SK-N-SH treated with all-trans-retinoic acid at 6 μM for 48 hours (cell line): ENCODE results near the gene MUC2.

Experiments
- ATAC-seq: fragments of 200-7000 bp; cut with Tn5 transposase; 3 replicates; pipeline ENCODE4 v1.9.1; 2020; ENCODE audit warnings: mild to moderate bottlenecking, moderate library complexity
- ARNTL ChIP-seq: fragments of 450-650 bp; formaldehyde crosslinking; IDR thresholded peaks from 2 replicates; pipeline ENCODE4 v1.5.0; 2020; ENCODE audit warnings: low read depth, mild to moderate bottlenecking, moderate library complexity, borderline replicate concordance
- GLIS3 ChIP-seq: fragments of 250-450 bp; sonication (Bioruptor Pico); IDR thresholded peaks from 2 replicates; pipeline ENCODE4 v1.5.0; 2020; ENCODE audit warnings: mild to moderate bottlenecking, moderate library complexity
- OSR1 ChIP-seq: fragments of 250-450 bp; sonication (Bioruptor Pico); IDR thresholded peaks from 2 replicates; pipeline ENCODE4 v1.8.0; 2022; ENCODE audit warnings: moderate library complexity, mild to moderate bottlenecking, inconsistent platforms
- RARB ChIP-seq: fragments of 250-450 bp; sonication (Bioruptor Pico); IDR thresholded peaks from 2 replicates; pipeline ENCODE4 v1.8.0; 2021; ENCODE audit warnings: mild to moderate bottlenecking, moderate library complexity
- SNAI2 ChIP-seq: fragments of 250-450 bp; sonication (Bioruptor Pico); IDR thresholded peaks from 2 replicates; pipeline ENCODE4 v1.5.0; 2020; ENCODE audit warnings: mild to moderate bottlenecking, moderate library complexity
- TCF4 ChIP-seq: fragments of 250-450 bp; sonication (Bioruptor Pico); IDR thresholded peaks from 2 replicates; pipeline ENCODE4 v1.8.0; 2021; ENCODE audit warnings: mild to moderate bottlenecking, moderate library complexity, borderline replicate concordance
- TOX ChIP-seq: fragments of 250-450 bp; sonication (Bioruptor Pico); IDR thresholded peaks from 2 replicates; pipeline ENCODE4 v1.8.0; 2021; ENCODE audit warnings: mild to moderate bottlenecking, moderate library complexity, borderline replicate concordance
- TSHZ2 ChIP-seq: fragments of 250-450 bp; sonication (Bioruptor Pico); IDR thresholded peaks from 2 replicates; pipeline ENCODE4 v1.5.0; 2020; ENCODE audit warnings: mild to moderate bottlenecking, moderate library complexity
- ZC3H10 ChIP-seq: fragments of 250-450 bp; sonication (Bioruptor Pico); IDR thresholded peaks from 2 replicates; pipeline ENCODE4 v1.5.1; 2021; ENCODE audit warnings: mild to moderate bottlenecking, moderate library complexity
- ZFP3 ChIP-seq: fragments of 250-450 bp; sonication (Bioruptor Pico); IDR thresholded peaks from 2 replicates; pipeline ENCODE4 v1.5.0; 2020; ENCODE audit warnings: mild to moderate bottlenecking, moderate library complexity
- ZFP30 ChIP-seq: fragments of 450-650 bp; formaldehyde crosslinking; IDR thresholded peaks from 2 replicates; pipeline ENCODE4 v1.5.0; 2022; ENCODE audit warnings: mild to moderate bottlenecking, moderate library complexity
- ZNF565 ChIP-seq: fragments of 450-650 bp; formaldehyde crosslinking; conservative IDR thresholded peaks from 2 replicates; pipeline ENCODE4 v1.5.0; 2020; ENCODE audit warnings: low read depth, mild to moderate bottlenecking, moderate library complexity
- ZNF70 ChIP-seq: fragments of 450-650 bp; formaldehyde crosslinking; IDR thresholded peaks from 2 replicates; pipeline ENCODE4 v1.5.0; 2020; ENCODE audit warnings: mild to moderate bottlenecking, moderate library complexity
- TF ChIP-seq, protein P1 (sequence below): fragments of 250-450 bp; sonication (Bioruptor Pico); IDR thresholded peaks from 2 replicates; pipeline ENCODE4 v1.8.0; 2020; ENCODE audit warnings: mild to moderate bottlenecking, moderate library complexity, borderline replicate concordance
- TF ChIP-seq, protein P2 (sequence below): fragments of 250-450 bp; sonication (Bioruptor Pico); IDR thresholded peaks from 2 replicates; pipeline ENCODE4 v1.5.1; 2021; ENCODE audit warnings: mild to moderate bottlenecking, moderate library complexity
- TF ChIP-seq, protein P3 (sequence below): fragments of 250-450 bp; sonication (Bioruptor Pico); IDR thresholded peaks from 2 replicates; pipeline ENCODE4 v1.8.0; 2021; ENCODE audit warnings: low read depth, mild to moderate bottlenecking, moderate library complexity, borderline replicate concordance

MUC2 gene

DNA sequence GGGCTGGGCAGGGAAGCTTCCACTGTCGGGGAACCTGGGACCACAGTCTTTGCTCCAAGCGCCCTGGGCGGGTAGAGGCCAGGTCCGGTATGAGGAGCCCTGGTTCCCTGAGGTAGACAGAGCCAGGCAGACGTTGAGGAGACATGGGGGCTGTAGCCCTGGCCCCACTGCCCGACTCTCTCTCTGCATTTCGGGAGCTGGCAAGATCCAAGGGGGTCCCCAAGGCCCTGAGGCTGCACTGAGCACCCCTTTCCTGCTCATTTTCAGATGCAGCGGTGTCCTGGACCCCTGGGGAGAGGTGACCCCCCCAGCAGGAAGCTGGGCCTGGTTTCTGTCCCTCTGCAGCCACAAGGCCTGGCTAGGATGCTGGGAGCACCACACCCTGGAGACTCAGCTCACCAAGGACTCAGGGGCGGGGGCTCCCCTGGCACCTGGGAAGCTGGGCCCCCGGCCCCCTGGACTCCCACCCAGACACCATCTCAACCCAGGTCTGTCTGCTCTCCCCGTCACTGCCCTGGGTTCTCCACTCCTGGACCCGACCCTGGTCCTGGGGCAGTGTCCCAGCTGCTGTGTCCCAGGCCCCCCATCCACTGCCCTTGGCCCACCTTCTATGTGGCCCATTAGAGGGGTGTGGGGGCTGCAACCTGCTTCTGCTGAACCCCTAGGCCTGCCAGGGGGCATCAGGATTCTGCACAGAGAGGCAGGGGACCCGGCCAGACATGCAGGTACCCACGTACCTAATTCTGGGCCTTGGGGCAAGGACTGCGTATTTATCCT is 23.1 kb upstream of the MUC2 start (continued):
- TF ChIP-seq GLIS3 (CRISPR knock-in tag) = no peak
- TF ChIP-seq OSR1 (CRISPR knock-in tag) = no peak
- TF ChIP-seq RARB (CRISPR knock-in tag) = no peak
- TF ChIP-seq, all 23 proteins: peak for 0

GRCh38 chr11:1052133-1053011 is 22.3 kb upstream of the MUC2 start:
- TF ChIP-seq ZFP30 (CRISPR knock-in tag) (no peak), RARB (CRISPR knock-in tag) (no peak), ZFP3 (CRISPR knock-in tag) (no peak), TCF4 (CRISPR knock-in tag) (no peak), ARNTL (CRISPR knock-in tag) (no peak), GLIS3 (CRISPR knock-in tag) (no peak), ZC3H10 (no peak), TOX (CRISPR knock-in tag) (no peak), TSHZ2 (CRISPR knock-in tag) (no peak), ZNF565 (CRISPR knock-in tag) (no peak), SNAI2 (CRISPR knock-in tag) (no peak)
- TF ChIP-seq, protein P1, sequence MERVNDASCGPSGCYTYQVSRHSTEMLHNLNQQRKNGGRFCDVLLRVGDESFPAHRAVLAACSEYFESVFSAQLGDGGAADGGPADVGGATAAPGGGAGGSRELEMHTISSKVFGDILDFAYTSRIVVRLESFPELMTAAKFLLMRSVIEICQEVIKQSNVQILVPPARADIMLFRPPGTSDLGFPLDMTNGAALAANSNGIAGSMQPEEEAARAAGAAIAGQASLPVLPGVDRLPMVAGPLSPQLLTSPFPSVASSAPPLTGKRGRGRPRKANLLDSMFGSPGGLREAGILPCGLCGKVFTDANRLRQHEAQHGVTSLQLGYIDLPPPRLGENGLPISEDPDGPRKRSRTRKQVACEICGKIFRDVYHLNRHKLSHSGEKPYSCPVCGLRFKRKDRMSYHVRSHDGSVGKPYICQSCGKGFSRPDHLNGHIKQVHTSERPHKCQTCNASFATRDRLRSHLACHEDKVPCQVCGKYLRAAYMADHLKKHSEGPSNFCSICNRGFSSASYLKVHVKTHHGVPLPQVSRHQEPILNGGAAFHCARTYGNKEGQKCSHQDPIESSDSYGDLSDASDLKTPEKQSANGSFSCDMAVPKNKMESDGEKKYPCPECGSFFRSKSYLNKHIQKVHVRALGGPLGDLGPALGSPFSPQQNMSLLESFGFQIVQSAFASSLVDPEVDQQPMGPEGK (CRISPR knock-in tag) = no peak
- TF ChIP-seq, protein P2, sequence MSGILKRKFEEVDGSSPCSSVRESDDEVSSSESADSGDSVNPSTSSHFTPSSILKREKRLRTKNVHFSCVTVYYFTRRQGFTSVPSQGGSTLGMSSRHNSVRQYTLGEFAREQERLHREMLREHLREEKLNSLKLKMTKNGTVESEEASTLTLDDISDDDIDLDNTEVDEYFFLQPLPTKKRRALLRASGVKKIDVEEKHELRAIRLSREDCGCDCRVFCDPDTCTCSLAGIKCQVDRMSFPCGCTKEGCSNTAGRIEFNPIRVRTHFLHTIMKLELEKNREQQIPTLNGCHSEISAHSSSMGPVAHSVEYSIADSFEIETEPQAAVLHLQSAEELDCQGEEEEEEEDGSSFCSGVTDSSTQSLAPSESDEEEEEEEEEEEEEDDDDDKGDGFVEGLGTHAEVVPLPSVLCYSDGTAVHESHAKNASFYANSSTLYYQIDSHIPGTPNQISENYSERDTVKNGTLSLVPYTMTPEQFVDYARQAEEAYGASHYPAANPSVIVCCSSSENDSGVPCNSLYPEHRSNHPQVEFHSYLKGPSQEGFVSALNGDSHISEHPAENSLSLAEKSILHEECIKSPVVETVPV (CRISPR knock-in tag) = no peak
- no peak for ATAC-seq

- TF ChIP-seq ZNF565 (CRISPR knock-in tag) (no peak), ZNF70 (CRISPR knock-in tag) (no peak), SNAI2 (CRISPR knock-in tag) (no peak)
- TF ChIP-seq, protein P3, sequence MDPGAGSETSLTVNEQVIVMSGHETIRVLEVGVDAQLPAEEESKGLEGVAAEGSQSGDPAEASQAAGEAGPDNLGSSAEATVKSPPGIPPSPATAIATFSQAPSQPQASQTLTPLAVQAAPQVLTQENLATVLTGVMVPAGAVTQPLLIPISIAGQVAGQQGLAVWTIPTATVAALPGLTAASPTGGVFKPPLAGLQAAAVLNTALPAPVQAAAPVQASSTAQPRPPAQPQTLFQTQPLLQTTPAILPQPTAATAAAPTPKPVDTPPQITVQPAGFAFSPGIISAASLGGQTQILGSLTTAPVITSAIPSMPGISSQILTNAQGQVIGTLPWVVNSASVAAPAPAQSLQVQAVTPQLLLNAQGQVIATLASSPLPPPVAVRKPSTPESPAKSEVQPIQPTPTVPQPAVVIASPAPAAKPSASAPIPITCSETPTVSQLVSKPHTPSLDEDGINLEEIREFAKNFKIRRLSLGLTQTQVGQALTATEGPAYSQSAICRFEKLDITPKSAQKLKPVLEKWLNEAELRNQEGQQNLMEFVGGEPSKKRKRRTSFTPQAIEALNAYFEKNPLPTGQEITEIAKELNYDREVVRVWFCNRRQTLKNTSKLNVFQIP = no peak
- no peak for ATAC-seq
These were observed 21.4 kb upstream of the MUC2 start for GRCh38 chr11:1053121-1053901.
